Measurements from ENCODE around the gene MAGEA9B.
"Not testable (repeated sequence)": the region's sequence is repeated elsewhere in the genome, so short reads cannot be mapped to it uniquely, and the experiment has no call there.

The MAGEA9B gene

DNA sequence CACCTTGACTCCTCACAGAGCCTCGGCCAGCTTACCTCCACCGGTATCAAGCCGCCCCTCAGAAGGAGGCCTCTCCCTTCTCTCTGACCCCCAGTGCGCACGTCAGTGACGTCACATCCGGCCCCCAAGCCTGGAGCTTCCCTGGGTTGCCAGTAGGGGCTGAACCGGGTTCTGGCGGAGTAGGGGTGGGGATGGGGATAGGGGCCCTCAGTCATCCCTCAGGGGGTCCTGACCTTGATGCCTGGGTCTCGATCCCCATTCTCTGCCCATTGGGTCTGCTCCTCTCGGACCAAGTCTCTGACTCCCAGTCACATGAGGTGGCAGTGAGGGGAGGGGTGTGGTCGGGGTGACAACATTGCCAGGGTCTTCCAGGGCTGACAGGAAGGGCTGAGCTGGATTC lies at the start of gene MAGEA9B:
Gene MAGEA9B, minus strand, starts transcription at position 101 of the 400 bp plus-strand sequence. CDS start 4,280 bp downstream, outside the sequence.
- DNase-seq = not testable (repeated sequence)

- no peak for DNase-seq
Measured at GRCh38 chrX:149633511-149633910, 46.3 kb upstream of the MAGEA9B start.

DNA sequence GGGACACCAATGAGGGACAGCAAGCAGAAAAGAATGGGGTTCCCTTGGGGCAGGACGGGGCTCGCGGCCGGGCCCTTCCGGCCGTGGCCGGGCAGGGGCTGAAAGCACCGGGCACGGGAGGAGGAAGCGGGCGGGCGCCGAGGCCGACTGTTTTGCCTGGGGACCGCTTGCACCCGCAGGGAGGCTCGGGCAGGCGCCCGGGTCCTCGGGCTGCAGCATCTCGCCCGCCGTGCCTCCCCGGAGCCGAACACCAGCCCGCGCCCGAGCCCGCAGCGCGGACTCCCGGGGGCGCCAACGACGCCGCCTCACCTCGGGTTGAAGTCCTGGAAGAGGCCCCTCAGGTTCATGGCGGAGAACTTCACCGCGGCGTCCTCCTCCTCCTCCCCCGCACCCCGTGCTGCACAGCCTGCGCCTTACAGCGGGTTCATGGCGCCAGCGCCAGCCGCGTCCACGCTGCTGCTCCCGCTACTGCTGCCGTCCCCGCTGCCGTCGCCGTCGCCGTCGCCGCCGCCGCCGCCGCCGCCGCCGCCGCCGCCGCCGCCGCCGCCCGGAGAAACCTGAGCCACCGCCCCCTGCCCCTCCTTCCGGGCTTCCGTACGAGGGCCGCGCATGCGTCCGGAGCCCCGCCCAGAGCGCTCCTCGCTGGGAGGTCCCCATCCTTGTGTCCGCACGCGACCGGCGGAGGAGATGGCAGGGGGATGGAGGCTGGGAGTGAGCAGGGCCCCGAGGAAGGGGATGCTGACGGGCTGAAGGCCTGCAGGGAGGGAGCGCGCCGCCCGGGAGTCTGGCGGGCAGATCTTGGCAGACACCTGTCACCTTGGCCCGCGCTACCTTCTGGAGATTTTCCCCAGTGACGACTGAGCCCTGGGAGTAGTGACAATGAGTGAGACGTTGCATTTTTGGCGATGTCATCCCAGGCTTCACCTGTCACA lies 44.2 kb upstream of the MAGEA9B start, which contains the start of gene TMEM185A:
Gene TMEM185A, minus strand, starts transcription at position 559 of the 932 bp plus-strand sequence. Its CDS starts 212 bp downstream, at position 347.
- DNase-seq = peak; percentile 70

DNA sequence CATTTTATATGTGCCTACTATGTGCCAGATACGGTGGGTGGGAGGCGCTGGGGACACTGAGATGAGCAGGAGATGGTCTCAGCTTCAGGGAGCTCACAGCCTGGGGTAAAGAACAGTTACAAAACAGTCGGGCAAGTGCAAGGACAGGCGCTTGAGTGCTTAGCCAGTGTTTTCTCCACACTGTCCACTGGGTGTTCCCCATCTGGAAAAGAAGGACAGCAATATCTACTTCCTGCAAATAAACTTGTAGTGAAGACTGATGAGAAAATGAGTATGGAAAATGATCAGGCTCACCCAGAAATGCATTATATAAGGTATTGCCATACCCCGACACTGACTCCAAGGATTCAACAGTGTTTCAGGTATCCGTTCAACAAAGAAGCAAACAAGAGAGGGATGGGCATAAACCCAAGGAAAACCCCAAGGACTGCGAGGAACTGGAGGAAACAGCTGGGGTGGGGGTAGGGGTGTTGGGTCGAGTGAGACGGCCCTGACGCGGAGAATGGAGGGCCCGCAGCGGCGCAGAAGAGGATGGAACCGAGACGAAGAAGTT lies 43.5 kb upstream of the MAGEA9B start:
- no peak for DNase-seq

DNA sequence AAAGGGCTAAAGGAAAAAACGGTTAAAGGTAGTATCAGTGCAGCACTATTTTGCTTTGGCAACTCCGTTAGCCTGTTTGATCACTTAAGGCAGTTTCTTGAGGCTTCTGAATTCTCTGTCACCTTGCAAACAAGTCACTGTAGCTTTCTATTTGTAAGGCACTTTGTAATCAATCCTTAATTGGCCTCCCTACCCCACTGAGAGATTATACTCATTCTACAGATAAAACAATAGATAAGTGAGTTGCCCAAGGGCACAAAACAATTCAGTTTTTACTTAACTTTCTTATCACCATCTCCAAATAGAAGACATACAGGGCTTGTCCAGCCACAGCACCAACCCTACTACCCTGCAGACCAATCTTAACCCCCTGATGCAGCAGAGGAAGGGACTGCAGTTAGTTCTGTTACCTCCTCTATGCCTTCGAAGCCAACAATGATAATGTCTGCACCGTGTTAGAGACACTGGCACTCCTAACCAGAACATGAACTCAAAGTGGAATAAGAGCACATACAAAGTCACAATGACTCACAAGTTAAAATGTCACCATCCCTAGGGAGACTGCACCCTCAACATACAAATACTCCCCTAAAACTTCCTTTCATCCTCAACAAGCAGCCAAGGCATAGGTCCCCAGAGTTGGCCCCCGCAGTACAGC lies 42.6 kb upstream of the MAGEA9B start:
- DNase-seq = no peak

DNA sequence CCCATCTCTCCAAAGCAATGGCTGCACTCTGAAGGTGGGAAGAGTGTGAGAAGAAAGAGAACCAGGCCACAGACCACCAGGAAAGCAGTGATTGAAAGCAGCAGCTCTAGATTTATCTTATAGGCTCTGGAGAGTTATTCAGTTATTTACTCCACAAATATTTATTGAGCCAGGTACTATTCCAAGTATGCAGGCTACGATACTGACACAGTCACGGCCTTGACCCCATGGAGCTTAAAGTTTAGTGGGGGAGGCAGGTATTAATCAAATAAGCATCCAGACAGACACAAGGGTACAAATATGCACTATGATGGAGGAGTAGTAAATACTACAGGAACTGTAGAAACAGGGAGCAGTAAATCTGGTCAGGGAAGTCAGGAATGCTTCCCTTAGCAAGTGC lies 41.5 kb upstream of the MAGEA9B start:
- no peak for DNase-seq

- no peak for DNase-seq
Measured at GRCh38 chrX:149628280-149628679, 41.0 kb upstream of the MAGEA9B start.

DNA sequence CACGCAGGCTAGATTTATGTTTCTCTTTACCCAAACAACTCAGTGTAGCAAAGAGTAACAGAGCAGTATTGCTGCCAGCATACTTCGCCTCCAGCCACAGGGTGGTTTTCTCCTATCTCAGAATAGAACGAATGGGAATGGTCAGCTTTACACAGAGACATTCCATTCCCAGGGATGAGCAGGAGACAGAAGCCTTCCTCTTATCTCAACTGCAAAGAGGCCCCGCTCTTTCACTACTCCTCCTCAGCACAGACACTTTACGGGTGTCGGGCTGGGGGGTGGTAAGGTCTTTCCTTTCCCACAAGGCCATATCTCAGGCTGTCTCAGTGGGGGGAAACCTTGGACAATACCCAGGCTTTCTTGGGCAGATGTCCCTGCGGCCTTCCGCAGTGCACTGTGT lies 39.6 kb upstream of the MAGEA9B start:
- not testable (repeated sequence) for DNase-seq

DNA sequence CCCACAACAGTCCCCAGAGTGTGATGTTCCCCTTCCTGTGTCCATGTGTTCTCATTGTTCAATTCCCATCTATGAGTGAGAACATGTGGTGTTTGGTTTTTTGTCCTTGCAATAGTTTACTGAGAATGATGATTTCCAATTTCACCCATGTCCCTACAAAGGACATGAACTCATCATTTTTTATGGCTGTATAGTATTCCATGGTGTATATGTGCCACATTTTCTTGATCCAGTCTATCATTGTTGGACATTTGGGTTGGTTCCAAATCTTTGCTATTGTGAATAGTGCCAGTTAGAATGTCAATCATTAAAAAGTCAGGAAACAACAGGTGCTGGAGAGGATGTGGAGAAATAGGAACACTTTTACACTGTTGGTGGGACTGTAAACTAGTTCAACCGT lies 32.4 kb upstream of the MAGEA9B start:
- DNase-seq = not testable (repeated sequence)

GRCh38 chrX:149618871-149619270 lies 31.6 kb upstream of the MAGEA9B start:
- no peak for DNase-seq

- DNase-seq = no peak
Measured at GRCh38 chrX:149611623-149612175, 24.4 kb upstream of the MAGEA9B start.

DNA sequence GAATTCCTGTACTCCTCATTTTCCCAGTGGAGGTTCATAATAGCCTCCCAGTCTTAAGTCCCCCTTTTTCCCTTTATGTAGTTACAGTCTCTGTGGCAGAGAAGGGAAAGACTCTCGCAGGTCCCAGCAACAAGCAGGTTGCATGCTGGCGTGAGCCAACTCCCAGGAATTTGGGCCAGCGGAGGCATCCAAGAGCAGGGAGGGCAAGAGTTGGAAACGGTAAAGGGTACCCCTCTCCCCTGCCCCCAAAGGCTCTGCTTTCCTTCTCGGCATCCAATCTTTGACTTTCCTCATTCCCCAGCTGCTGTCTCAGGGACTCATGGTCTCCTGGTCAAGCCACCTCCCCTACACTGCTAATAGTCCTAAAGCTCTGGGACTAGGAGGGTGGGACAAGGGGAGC lies 23.3 kb upstream of the MAGEA9B start:
- DNase-seq = no peak

GRCh38 chrX:149607699-149608098 lies 20.4 kb upstream of the MAGEA9B start:
- no peak for DNase-seq

DNA sequence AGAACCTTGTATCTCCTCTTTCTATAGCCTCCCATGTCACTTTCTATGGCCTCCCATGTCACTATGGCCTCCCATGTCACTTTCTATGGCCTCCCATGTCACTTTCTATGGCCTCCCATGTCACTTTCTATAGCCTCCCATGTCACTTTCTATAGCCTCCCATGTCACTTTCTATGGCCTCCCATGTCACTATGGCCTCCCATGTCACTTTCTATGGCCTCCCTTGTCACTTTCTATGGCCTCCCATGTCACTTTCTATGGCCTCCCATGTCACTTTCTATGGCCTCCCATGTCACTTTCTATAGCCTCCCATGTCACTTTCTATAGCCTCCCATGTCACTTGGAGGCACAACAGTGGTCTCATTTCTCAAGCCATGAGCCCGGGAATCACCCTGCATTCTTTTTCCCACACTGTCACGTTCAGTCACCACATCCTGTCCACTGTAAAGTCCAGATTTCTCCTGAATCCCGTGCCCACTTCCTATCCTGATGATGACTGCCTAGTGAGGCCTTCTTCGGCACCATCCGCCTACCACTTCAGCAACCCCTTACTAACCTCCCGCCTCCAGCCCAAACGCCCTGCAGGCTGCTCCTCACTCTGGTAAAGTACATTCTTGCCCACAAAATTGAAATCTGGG lies 18.1 kb upstream of the MAGEA9B start:
- DNase-seq = not testable (repeated sequence)

DNA sequence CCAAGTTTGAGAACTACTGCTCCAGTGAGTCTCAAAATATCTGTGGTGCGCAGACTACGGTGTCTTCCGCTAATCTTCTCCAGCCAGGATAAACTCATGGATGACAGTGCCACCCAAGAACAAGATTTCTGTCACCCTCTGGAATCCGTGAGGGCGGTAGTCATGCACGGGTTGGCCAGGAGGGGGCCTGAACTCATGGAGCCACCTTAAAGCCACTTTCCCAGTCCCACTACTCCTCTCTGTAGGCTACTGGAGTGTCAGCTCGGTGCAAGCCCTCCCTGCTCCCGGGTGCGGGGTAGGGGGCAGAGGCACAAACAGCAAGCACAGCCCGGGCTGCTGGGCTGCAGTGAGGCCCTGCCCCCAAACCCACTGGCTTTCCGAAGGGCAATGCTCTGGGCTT lies 11.3 kb upstream of the MAGEA9B start:
- not testable (repeated sequence) for DNase-seq

- not testable (repeated sequence) for DNase-seq
Measured at GRCh38 chrX:149595943-149596342, 8.7 kb upstream of the MAGEA9B start.

DNA sequence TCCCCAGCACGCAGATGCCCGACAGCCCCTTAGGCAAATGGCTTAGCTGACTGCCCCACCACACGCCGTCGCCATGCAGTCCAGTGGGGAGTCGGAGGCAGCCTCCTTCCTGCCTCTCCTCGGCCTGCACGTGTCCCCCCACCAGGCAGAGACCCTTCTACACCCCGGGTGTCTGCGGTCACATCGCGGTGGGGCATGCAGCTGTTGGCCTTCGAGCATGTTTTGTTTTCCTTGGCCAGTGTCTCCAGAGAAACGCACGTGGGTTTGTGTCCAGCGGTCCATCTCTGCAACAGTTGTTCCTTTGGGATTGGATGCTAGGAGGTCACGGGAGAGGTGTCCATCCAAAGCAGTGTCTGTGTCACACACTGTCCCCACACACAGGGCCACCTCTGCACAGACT lies 8.0 kb upstream of the MAGEA9B start, which contains the start of gene HSFX2:
Gene HSFX2, minus strand, starts transcription at position 101 of the 400 bp plus-strand sequence. CDS start 614 bp downstream, outside the sequence.
- DNase-seq = not testable (repeated sequence)

DNA sequence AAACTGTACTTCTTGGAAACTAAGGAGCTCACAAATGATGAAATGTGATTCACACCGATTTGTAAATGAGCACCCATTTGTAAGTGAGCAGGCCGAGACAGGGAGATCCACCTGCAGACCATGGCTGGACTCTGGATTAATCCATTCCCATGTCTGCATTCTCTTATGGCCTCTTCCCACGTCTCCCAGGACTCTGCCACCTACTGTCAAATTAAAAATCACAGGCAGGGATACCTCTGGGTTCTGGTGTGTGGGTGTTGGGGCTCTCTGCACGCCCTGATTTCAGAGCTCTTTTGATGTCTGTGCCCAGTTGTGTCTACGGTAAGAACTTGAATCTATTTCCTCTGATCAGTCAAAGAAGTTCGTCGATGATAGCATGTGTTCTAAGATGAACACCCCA lies 3.7 kb upstream of the MAGEA9B start:
- not testable (repeated sequence) for DNase-seq

DNA sequence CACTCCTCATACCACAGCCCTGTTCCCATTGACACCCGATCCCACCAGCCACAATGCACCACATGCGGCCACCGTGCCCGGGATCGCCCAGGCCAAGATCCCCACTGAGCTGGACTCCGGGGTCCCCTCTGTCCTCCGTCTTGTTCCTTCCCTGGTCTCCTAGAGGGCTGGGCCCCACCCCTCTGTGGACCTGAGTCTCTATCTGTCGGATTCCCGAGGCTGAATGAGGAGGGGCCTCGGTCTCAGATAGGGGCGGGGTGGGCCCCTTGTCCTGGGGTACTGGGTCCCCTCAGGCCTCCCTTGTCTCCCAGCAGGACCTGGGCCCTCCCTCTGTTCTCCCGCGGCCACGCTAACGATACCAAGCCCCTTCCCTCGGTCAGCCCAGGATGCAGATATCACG lies 1.6 kb downstream of the MAGEA9B start:
- DNase-seq = not testable (repeated sequence)

GRCh38 chrX:149573456-149573855 lies 13.8 kb downstream of the MAGEA9B start:
- not testable (repeated sequence) for DNase-seq

DNA sequence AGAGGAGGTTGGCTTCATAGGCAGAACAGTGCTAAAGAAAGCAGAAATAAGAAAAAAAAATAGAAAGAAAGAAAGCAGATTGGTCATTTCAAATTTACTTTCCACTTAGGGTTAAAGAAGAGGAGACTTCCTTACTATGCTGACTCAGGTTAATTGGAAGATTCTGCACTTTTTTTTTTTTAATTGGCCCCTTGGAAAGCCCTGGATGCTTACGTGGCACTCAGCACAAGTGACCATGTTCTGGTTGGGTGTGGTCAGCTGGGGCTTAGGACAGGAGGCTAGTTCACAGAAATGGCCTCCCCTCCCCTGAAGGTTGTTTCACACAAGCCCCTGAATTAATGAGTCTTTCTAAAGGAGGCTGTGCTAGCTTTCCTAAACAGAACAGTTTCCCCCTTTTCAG lies 14.5 kb downstream of the MAGEA9B start:
- DNase-seq = no peak

GRCh38 chrX:149571770-149572169 lies 15.5 kb downstream of the MAGEA9B start:
- DNase-seq = no peak

- no peak for DNase-seq
Measured at GRCh38 chrX:149570668-149571067, 16.6 kb downstream of the MAGEA9B start.

Measured in NCI-H1092 (cell line).